HepG2 (cell line): ENCODE measurements around the gene TRPC6. TPM values are rescaled to one million over a fixed set of nuclear protein-coding genes. Genes with fewer than 3 reads are reported as not detected.

Source experiments
- ATAC-seq: fragments of 200-7000 bp; cut with Tn5 transposase; 3 replicates; pipeline ENCODE4 v1.9.1; 2020; ENCODE audit warnings: mild to moderate bottlenecking, moderate library complexity
- BruUV-seq: library from RNA; stranded (reverse); fragments of 400-500 nt; replicated peaks from 2 replicates; lab custom pipeline; 2021; lab: Mats Ljungman, UMichigan
- CTCF ChIA-PET: fragments of 300-600 bp; formaldehyde crosslinking; extraction: SDS; loops from one replicate; lab custom pipeline; 2021; ENCODE audit warnings: low total read pairs, inconsistent platforms, low intra/inter-chr PET ratio; lab: Yijun Ruan, JAX
- POLR2A ChIA-PET: fragments of 350-600 bp; sonication (Branson Sonifier 250); formaldehyde crosslinking; loops from one replicate; lab custom pipeline; 2020; ENCODE audit warnings: antibody characterized with exemption, inconsistent platforms; lab: Yijun Ruan, JAX
- DNase-seq: peaks from one replicate; pipeline ENCODE4 v3.0.0-alpha.2; 2015; ENCODE audit warnings: low spot score
- FAIRE-seq: peaks from 3 replicates; lab custom pipeline; 2011; peaks lifted over from hg19 to GRCh38; lab: Jason Lieb, UNC
- H2AFZ ChIP-seq: one replicate; pipeline ENCODE4 v1.6.1; 2011; ENCODE audit warnings: low read length, inconsistent platforms
- H3K27ac ChIP-seq: fragments of 300-600 bp; 3 replicates; pipeline ENCODE4 v1.8.0; 2011; ENCODE audit warnings: mixed run types, mild to moderate bottlenecking, mixed read lengths, low read length, inconsistent platforms; ENCODE audit not compliant: insufficient read depth; ENCODE audit errors: extremely low read length
- H3K27me3 ChIP-seq, 2 experiments: fragments of 200-600 bp in 1 of 2; 2 replicates in 1 of 2; 3 replicates in 1 of 2; pipeline versions ENCODE4 v1.6.0 to v1.8.0; 2011; ENCODE audit warnings: low read length in 2 of 2, mild to moderate bottlenecking in 2 of 2, moderate library complexity in 2 of 2, inconsistent platforms in 1 of 2; ENCODE audit not compliant: insufficient read depth in 2 of 2, control insufficient read depth in 1 of 2
- H3K36me3 ChIP-seq, 2 experiments: fragments of 200-600 bp in 1 of 2; replicated peaks in 1 of 2; 2 replicates in 1 of 2; 3 replicates in 1 of 2; pipeline versions ENCODE4 v1.5.1 to v1.8.0; 2011; ENCODE audit warnings: low read length in 2 of 2, inconsistent platforms in 1 of 2; ENCODE audit not compliant: insufficient read depth in 2 of 2, control insufficient read depth in 1 of 2
- H3K4me1 ChIP-seq: 2 replicates; pipeline ENCODE4 v1.5.1; 2012; ENCODE audit warnings: low read length, inconsistent platforms; ENCODE audit not compliant: insufficient read depth
- H3K4me2 ChIP-seq: 2 replicates; pipeline ENCODE4 v1.6.0; 2011; ENCODE audit warnings: low read depth, low read length, inconsistent platforms
- H3K4me3 ChIP-seq, 3 experiments: fragments of 200-600 bp in 1 of 3; sonication (generic), shearing (Covaris generic) in 1 of 3; replicated peaks in 1 of 3; 2 replicates each; pipeline ENCODE4 v1.5.1; 2011 to 2016; ENCODE audit warnings: low read length in 3 of 3, inconsistent platforms in 2 of 3, low read depth in 2 of 3, mild to moderate bottlenecking in 2 of 3, control low read depth in 1 of 3, mixed read lengths in 1 of 3; ENCODE audit not compliant: insufficient read depth in 1 of 3
- H3K79me2 ChIP-seq: one replicate; pipeline ENCODE4 v1.6.1; 2011; ENCODE audit warnings: low read length, inconsistent platforms; ENCODE audit not compliant: insufficient read depth
- H3K9ac ChIP-seq: 2 replicates; pipeline ENCODE4 v1.6.0; 2011; ENCODE audit warnings: mild to moderate bottlenecking, low read depth, low read length, inconsistent platforms; ENCODE audit not compliant: insufficient read depth
- H3K9me3 ChIP-seq: 2 replicates; pipeline ENCODE4 v1.5.1; 2012; ENCODE audit warnings: mild to moderate bottlenecking, low read length
- H4K20me1 ChIP-seq: 2 replicates; pipeline ENCODE4 v1.6.0; 2011; ENCODE audit warnings: inconsistent platforms, mild to moderate bottlenecking, low read length, moderate library complexity; ENCODE audit not compliant: insufficient read depth
- FOSL1 ChIP-seq: sonication (generic); formaldehyde crosslinking; IDR thresholded peaks from 2 replicates; pipeline ENCODE4 v1.9.0; 2021; ENCODE audit warnings: missing genetic modification reagents, borderline replicate concordance
- GATAD2A ChIP-seq: IDR thresholded peaks from 2 replicates; pipeline ENCODE4 v1.6.1; 2016
- MTF1 ChIP-seq: sonication (generic); formaldehyde crosslinking; IDR thresholded peaks from 2 replicates; pipeline ENCODE4 v1.5.0; 2020; ENCODE audit warnings: missing genetic modification reagents
- TEAD3 ChIP-seq: optimal IDR thresholded peaks from 2 replicates; pipeline ENCODE3; 2016; ENCODE audit warnings: borderline replicate concordance
- ZFYVE20 ChIP-seq: sonication (generic); formaldehyde crosslinking; IDR thresholded peaks from 2 replicates; pipeline ENCODE4 v1.8.0; 2023; ENCODE audit warnings: low read depth, mild to moderate bottlenecking, moderate library complexity, missing genetic modification reagents, borderline replicate concordance
- ZSCAN25 ChIP-seq: sonication (generic); formaldehyde crosslinking; IDR thresholded peaks from 2 replicates; pipeline ENCODE4 v1.8.0; 2022; ENCODE audit warnings: mild to moderate bottlenecking, missing genetic modification reagents
- WGBS: methylation state at CpG from one replicate; pipeline ENCODE4 v1.1.6; 2017; ENCODE audit warnings: low lambda C conversion rate; 5-methylcytosine and 5-hydroxymethylcytosine counted together
- in situ Hi-C: cut with HindIII; loops from 2 replicates; pipeline ENCODE4 v1.10.0; 2017; ENCODE audit warnings: low pct_unique_long_range_greater_than_20kb; ENCODE audit not compliant: extremely low pct_ligation_motif_present
- intact Hi-C: fragments of 100-400 bp; cut with micrococcal nuclease; formaldehyde crosslinking; loops from one replicate; pipeline ENCODE4 v1.10.0; 2022; ENCODE audit not compliant: unreplicated experiment
- polyA plus RNA-seq, 8 experiments: library from polyadenylated mRNA; depleted of rRNA in 3 of 8; stranded (reverse) in 7 of 8; unstranded in 1 of 8; fragments of >200 nt; fragmentation: Illumina TruSeq in 4 of 8; extraction: Trizol in 4 of 8; gene quantifications; 2 replicates each; pipeline versions ENCODE4 v1.2.1 to v1.2.3, GENCODE V29; 2011 to 2016; ENCODE audit warnings: low read depth in 4 of 8, missing spikeins in 1 of 8, mixed read lengths in 1 of 8; ENCODE audit not compliant: insufficient read depth in 1 of 8
- total RNA-seq, 5 experiments: library from RNA; depleted of rRNA; stranded (reverse); fragments of >200 nt; fragmentation: Illumina TruSeq; extraction: Trizol; gene quantifications; 2 replicates each; pipeline ENCODE4 v1.2.3, GENCODE V29; 2016; ENCODE audit warnings: low read depth in 1 of 5

Gene TRPC6
- total and polyA plus RNA-seq, 2 of the 13 experiments (the other 11 are each of a cell fraction or from before 2014, with no cell fraction given) = not detected

- Histone ChIP-seq H2AFZ (no peak overlapping the region), H3K27me3 (no peaks in the 10 kb centered on the region), H3K27ac (no peak overlapping the region), H3K4me1 (no peaks in the 10 kb centered on the region), H3K4me2 (no peak overlapping the region), H4K20me1 (no peaks in the 10 kb centered on the region), H3K9me3 (no peaks in the 10 kb centered on the region), H3K4me3 (no peak overlapping the region), H3K36me3 (no peaks in the 10 kb centered on the region), H3K79me2 (no peaks in the 10 kb centered on the region), H3K9ac (no peak overlapping the region)
- FAIRE-seq (no peak), ATAC-seq (no peak), DNase-seq (no peak)
- in situ Hi-C loops (no loop called here), intact Hi-C loops (no loop called here)
- TF ChIP-seq FOSL1 = no peak
- no TSS peak for BruUV-seq
- POLR2A ChIA-PET = no interaction called here
- CTCF ChIA-PET = no interaction called here
- 3% methylated on average over 3 of the region's 3 CpGs for WGBS
These were observed 29.9 kb downstream of the TRPC6 start for GRCh38 chr11:101553891-101554292.

- DNase-seq (no peak), ATAC-seq (no peak), FAIRE-seq (no peak)
- H3K27ac ChIP-seq = no peak overlapping the region
- H3K4me3 ChIP-seq = no peak overlapping the region
- H3K9ac ChIP-seq = no peak overlapping the region
- no TSS peak for BruUV-seq
- ChIA-PET CTCF (no interaction called here), POLR2A (no interaction called here)
- no peaks in the 10 kb centered on the region for H3K9me3 ChIP-seq
- in situ Hi-C loops = no loop called here
- no peak overlapping the region for H3K4me2 ChIP-seq
- no peaks in the 10 kb centered on the region for H4K20me1 ChIP-seq
- no peaks in the 10 kb centered on the region for H3K4me1 ChIP-seq
- no peaks in the 10 kb centered on the region for H3K36me3 ChIP-seq
- 0% methylated on average over 2 of the region's 2 CpGs for WGBS
- H2AFZ ChIP-seq = no peak overlapping the region
- H3K27me3 ChIP-seq = no peaks in the 10 kb centered on the region
- intact Hi-C loops = no loop called here
- H3K79me2 ChIP-seq = no peaks in the 10 kb centered on the region
- no peak for TF ChIP-seq GATAD2A (CRISPR knock-in tag)
- TF ChIP-seq TEAD3 (CRISPR knock-in tag) = no peak
- no peak for TF ChIP-seq ZSCAN25 (CRISPR knock-in tag)
- no peak for TF ChIP-seq ZFYVE20
- TF ChIP-seq MTF1 = no peak
These were observed 30.9 kb downstream of the TRPC6 start for GRCh38 chr11:101552888-101553287.
